IPS-11a (cell line): Measurements from ENCODE around the gene PATL1.

Experiments
- H3K4me3 ChIP-seq: one replicate; pipeline ENCODE4 v1.5.1; 2013; ENCODE audit warnings: low read depth, low read length, control low read depth

The PATL1 gene

GRCh38 chr11:59615637-59616395 is 53.0 kb downstream of the PATL1 start, which contains the start of gene OSBP:
Gene OSBP, minus strand, starts transcription at chr11:59615774. Its CDS starts 110 bp downstream, at chr11:59615664.
- peak within 1 kb of the TSS; percentile 82 for H3K4me3 ChIP-seq

- H3K4me3 ChIP-seq = peak overlapping the region; percentile 82
Observed at GRCh38 chr11:59615120-59615636, 53.7 kb downstream of the PATL1 start.

- peak overlapping the region; percentile 82 for H3K4me3 ChIP-seq
Observed at GRCh38 chr11:59614277-59615119, 54.3 kb downstream of the PATL1 start.

GRCh38 chr11:59611570-59612565 is 57.0 kb downstream of the PATL1 start:
- H3K4me3 ChIP-seq = no peak overlapping the region

GRCh38 chr11:59610289-59610688 is 58.5 kb downstream of the PATL1 start:
- H3K4me3 ChIP-seq = no peak overlapping the region

GRCh38 chr11:59607703-59608454 is 61.0 kb downstream of the PATL1 start:
- no peak overlapping the region for H3K4me3 ChIP-seq

- H3K4me3 ChIP-seq = no peak overlapping the region
Observed at GRCh38 chr11:59602432-59602831, 66.4 kb downstream of the PATL1 start.

GRCh38 chr11:59601788-59602187 is 67.0 kb downstream of the PATL1 start:
- H3K4me3 ChIP-seq = no peak overlapping the region

GRCh38 chr11:59600636-59601035 is 68.2 kb downstream of the PATL1 start:
- H3K4me3 ChIP-seq = no peak overlapping the region

GRCh38 chr11:59600234-59600633 is 68.6 kb downstream of the PATL1 start:
- no peak overlapping the region for H3K4me3 ChIP-seq

GRCh38 chr11:59598961-59599360 is 69.9 kb downstream of the PATL1 start:
- no peak overlapping the region for H3K4me3 ChIP-seq
